VCaP (cell line): ENCODE measurements around the gene PKNOX2.

Source experiments
- H3K27ac ChIP-seq: fragments of 450-650 bp; 2 replicates; pipeline ENCODE4 v1.5.1; 2017
- TF ChIP-seq, protein P1 (sequence below): fragments of 450-650 bp; conservative IDR thresholded peaks from 2 replicates; pipeline ENCODE4 v1.5.1; 2017; ENCODE audit warnings: mild to moderate bottlenecking, moderate library complexity

PKNOX2 gene

GRCh38 chr11:125257190-125257579 is 92.6 kb downstream of the PKNOX2 start:
- TF ChIP-seq, protein P1, sequence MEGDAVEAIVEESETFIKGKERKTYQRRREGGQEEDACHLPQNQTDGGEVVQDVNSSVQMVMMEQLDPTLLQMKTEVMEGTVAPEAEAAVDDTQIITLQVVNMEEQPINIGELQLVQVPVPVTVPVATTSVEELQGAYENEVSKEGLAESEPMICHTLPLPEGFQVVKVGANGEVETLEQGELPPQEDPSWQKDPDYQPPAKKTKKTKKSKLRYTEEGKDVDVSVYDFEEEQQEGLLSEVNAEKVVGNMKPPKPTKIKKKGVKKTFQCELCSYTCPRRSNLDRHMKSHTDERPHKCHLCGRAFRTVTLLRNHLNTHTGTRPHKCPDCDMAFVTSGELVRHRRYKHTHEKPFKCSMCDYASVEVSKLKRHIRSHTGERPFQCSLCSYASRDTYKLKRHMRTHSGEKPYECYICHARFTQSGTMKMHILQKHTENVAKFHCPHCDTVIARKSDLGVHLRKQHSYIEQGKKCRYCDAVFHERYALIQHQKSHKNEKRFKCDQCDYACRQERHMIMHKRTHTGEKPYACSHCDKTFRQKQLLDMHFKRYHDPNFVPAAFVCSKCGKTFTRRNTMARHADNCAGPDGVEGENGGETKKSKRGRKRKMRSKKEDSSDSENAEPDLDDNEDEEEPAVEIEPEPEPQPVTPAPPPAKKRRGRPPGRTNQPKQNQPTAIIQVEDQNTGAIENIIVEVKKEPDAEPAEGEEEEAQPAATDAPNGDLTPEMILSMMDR: no peak

GRCh38 chr11:125257751-125258150 is 93.2 kb downstream of the PKNOX2 start:
- TF ChIP-seq, protein P1: no peak
- peak overlapping the region; percentile 66 for H3K27ac ChIP-seq

More at GRCh38 chr11:125257190-125257579, 92.6 kb downstream of the PKNOX2 start:
- peak overlapping the region; percentile 66; the same call in 1 of the 2 replicates for H3K27ac ChIP-seq

DNA sequence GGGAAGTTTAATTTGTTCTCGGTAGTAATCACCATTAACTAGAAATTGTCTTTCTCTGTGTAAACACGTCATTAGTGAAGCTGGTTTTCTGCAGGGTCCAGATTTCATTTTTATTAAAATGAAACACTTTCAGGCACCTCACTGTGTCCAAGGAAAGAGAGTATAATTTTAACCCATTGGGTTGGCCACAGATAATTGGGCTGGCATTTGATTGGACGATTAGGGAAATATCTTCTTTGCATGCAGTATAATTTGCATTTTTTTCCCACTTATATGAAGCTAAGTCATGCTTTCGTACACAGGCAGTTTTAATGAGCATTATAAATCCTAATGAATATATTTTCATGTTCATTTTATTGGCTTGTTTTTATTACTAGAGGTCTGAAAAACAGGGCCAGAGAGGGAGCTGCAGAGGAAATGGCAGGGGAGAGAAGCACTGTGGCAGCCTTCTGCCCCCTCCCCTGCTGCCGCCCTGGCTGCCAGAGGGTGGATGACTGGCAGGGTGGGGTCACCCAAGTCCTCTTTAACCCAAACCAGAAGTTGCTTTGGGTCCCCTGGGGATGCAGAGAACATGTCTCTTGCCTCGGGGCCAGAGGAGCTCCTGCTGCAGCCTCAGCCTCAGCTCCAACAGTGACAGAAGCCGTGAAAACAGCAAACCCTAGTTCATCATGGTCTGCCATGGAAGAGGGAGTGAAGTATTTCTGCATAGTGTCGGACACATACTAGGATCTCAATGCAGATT is 93.9 kb downstream of the PKNOX2 start:
- TF ChIP-seq, protein P1: no peak
- H3K27ac ChIP-seq: peak overlapping the region; percentile 66

- peak overlapping the region; percentile 66 for H3K27ac ChIP-seq
- TF ChIP-seq, protein P1: no peak
These were observed 97.0 kb downstream of the PKNOX2 start for GRCh38 chr11:125261588-125261987.

DNA sequence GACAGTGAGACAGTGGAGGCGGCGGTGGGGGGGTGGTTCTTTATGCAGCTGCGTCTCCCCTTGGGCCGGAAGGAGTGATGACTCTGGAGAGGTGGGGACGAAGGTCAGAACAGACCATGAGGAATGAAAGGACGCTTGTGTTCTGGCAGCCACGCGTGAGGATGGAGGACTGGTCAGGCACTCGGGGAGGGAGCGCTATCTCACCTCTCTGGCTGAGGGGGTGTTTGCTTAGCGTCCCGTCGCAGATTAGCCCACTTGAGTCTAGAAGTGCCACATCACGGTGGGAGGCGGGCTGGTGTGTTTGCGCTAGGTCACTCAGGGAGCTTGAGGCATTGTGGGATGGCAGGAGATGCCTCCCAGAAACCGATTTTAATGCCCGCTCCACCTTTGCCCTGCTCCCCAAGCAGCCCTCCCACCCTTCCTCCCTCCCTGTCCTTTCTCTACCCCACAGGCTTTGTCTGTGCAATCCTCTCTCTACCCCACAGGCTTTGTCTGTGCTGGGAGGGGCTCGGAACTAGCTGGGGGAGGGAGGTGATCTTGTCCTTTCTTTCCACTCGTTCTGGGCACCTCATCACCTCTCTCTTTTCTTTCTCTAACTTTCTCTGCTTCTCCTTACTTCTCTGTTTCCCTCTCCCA is 97.8 kb downstream of the PKNOX2 start:
- TF ChIP-seq, protein P1: no peak
- H3K27ac ChIP-seq: peak overlapping the region; percentile 66; the same call in 1 of the 2 replicates

GRCh38 chr11:125262830-125263218 is 98.3 kb downstream of the PKNOX2 start:
- no peak overlapping the region for H3K27ac ChIP-seq
- TF ChIP-seq, protein P1: no peak

DNA sequence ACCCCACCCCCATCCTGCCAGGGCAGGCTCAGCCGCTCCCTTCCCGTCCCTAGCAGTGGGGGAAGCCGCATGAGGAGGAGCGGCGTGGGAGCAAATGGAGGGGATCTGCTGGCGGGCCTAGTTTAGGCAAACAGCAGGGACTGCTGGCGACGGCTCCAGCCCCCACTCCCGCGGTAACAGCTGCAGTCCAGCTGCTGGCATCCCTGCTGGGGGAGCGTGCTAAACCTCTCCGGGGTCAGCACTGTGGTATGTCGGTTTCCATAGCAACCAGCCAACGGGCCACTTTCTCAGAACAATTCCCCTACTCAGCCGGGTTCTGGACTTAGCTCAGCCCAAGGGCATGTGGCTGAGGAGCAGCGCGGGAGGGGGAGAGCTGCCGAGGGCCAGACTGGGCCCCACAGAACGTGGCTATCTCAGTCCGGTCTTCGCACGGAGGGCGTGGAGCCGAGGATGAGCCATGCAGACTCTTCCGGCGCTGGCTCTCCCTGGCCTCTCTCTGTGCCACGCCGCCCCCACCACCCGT is 98.8 kb downstream of the PKNOX2 start:
- H3K27ac ChIP-seq: no peak overlapping the region
- TF ChIP-seq, protein P1: no peak
